ENCODE measurements around the gene PASK. TPM values are rescaled to one million over a fixed set of nuclear protein-coding genes. Genes with fewer than 3 reads are reported as not detected.

PASK gene
- total RNA-seq, 1 experiment from 2014 or later: 45.8 TPM

- H3K9me3 ChIP-seq (ENCODE audit: control insufficient read depth in 1 of 2, insufficient read depth in 1 of 2, low read depth in 1 of 2, low read length in 2 of 2): no peaks in the 10 kb centered on the region
- no peak for DNase-seq (ENCODE audit: low read depth, low spot score)
- intact Hi-C loops (cut with micrococcal nuclease): no loop called here
- no peaks in the 10 kb centered on the region for H3K79me2 ChIP-seq (ENCODE audit: insufficient read depth, low read length)
- H3K9me2 ChIP-seq (ENCODE audit: insufficient read depth): no peaks in the 10 kb centered on the region
- peaks cover 8 to 25% of the 10 kb centered on the region in 2 experiments; a peak in 3 of 4 replicates for H3K36me3 ChIP-seq (ENCODE audit: control insufficient read depth in 1 of 2, insufficient read depth in 2 of 2, low read length in 2 of 2)
- no peak for TF ChIP-seq CTCF (IDR thresholded peaks at IDR 0.05 in 2 of 3, conservative IDR thresholded peaks at IDR 0.05 in 1 of 3; ENCODE audit: borderline replicate concordance in 1 of 3, insufficient read depth in 1 of 3, low read depth in 2 of 3, low read length in 2 of 3)
- no peak for TF ChIP-seq YY1 (IDR thresholded peaks at IDR 0.05; ENCODE audit: extremely low read depth, insufficient replicate concordance, low read depth, low read length)
- no TSS peak for BruUV-seq (replicated peaks)
- H3K4me3 ChIP-seq (replicated peaks in 1 of 2; ENCODE audit: low read depth in 1 of 2, low read length in 2 of 2): no peak overlapping the region
- ATAC-seq: no peak
- no peaks in the 10 kb centered on the region for H3K4me1 ChIP-seq (ENCODE audit: control insufficient read depth in 1 of 2, insufficient read depth in 2 of 2, low read length in 2 of 2)
- H2AFZ ChIP-seq (ENCODE audit: low read depth, low read length, poor library complexity, severe bottlenecking): no peak overlapping the region
- no peak overlapping the region for H3K27ac ChIP-seq (ENCODE audit: low read depth, low read length)
- POLR2A ChIA-PET: no interaction called here
- H3K27me3 ChIP-seq (ENCODE audit: insufficient read depth, low read length): no peaks in the 10 kb centered on the region
- CTCF ChIA-PET: interaction anchor here (0.7 kb wide), 1 partner anchor 233 kb away, joined by 4 read pairs; no protein-coding TSS in a partner anchor
- RAD21 ChIA-PET (ENCODE audit: low non-redundant PET in 1 of 2, low total read pairs in 2 of 2, uncharacterized antibody in 2 of 2, unreplicated experiment in 2 of 2): no interaction called here
- no peak overlapping the region for H3K4me2 ChIP-seq (ENCODE audit: low read length)
- no peak overlapping the region for H3K9ac ChIP-seq (ENCODE audit: low read length)
- no peaks in the 10 kb centered on the region for H4K20me1 ChIP-seq (ENCODE audit: insufficient read depth)
Observed at GRCh38 chr2:241084856-241085444, 64.3 kb downstream of the PASK start.

GRCh38 chr2:241083091-241083415 is 66.2 kb downstream of the PASK start:
- BruUV-seq (replicated peaks): no TSS peak
- CTCF ChIA-PET: no interaction called here
- RAD21 ChIA-PET (ENCODE audit: low non-redundant PET in 1 of 2, low total read pairs in 2 of 2, uncharacterized antibody in 2 of 2, unreplicated experiment in 2 of 2): no interaction called here
- TF ChIP-seq RAD21 (IDR thresholded peaks at IDR 0.05; ENCODE audit: low read depth): no peak
- TF ChIP-seq JUND (IDR thresholded peaks at IDR 0.05): no peak
- no peak for TF ChIP-seq EZH2 (IDR thresholded peaks at IDR 0.05)
- TF ChIP-seq FOSL1 (IDR thresholded peaks at IDR 0.05; ENCODE audit: low read depth): no peak
- TF ChIP-seq REST (IDR thresholded peaks at IDR 0.05; ENCODE audit: low read depth): no peak
- TF ChIP-seq ELF1 (IDR thresholded peaks at IDR 0.05; ENCODE audit: borderline replicate concordance, low read depth): no peak
- TF ChIP-seq POLR2AphosphoS5 (IDR thresholded peaks at IDR 0.05; ENCODE audit: low read depth, low read length): no peak
- TF ChIP-seq MAX (IDR thresholded peaks at IDR 0.05): no peak
- TF ChIP-seq SRF (IDR thresholded peaks at IDR 0.05; ENCODE audit: low read depth): no peak
- TF ChIP-seq TCF7L2 (IDR thresholded peaks at IDR 0.05; ENCODE audit: borderline replicate concordance, extremely low read depth, insufficient read depth, insufficient read length): no peak

More at GRCh38 chr2:241083091-241083415, 66.2 kb downstream of the PASK start:
- H3K4me2 ChIP-seq (ENCODE audit: low read length): no peak overlapping the region
- H3K9me3 ChIP-seq (ENCODE audit: control insufficient read depth in 1 of 2, insufficient read depth in 1 of 2, low read depth in 1 of 2, low read length in 2 of 2): no peaks in the 10 kb centered on the region
- H3K36me3 ChIP-seq (ENCODE audit: control insufficient read depth in 1 of 2, insufficient read depth in 2 of 2, low read length in 2 of 2): peaks cover 0 to 9% of the 10 kb centered on the region in 2 experiments; a peak in 2 of 4 replicates
- H3K27me3 ChIP-seq (ENCODE audit: insufficient read depth, low read length): no peaks in the 10 kb centered on the region
- no peak overlapping the region for H2AFZ ChIP-seq (ENCODE audit: low read depth, low read length, poor library complexity, severe bottlenecking)
- H3K9me2 ChIP-seq (ENCODE audit: insufficient read depth): no peaks in the 10 kb centered on the region
- intact Hi-C loops (cut with micrococcal nuclease): no loop called here
- ATAC-seq: no peak
- H3K4me3 ChIP-seq (replicated peaks in 1 of 2; ENCODE audit: low read depth in 1 of 2, low read length in 2 of 2): no peak overlapping the region
- DNase-seq (ENCODE audit: low read depth, low spot score): no peak
- H3K79me2 ChIP-seq (ENCODE audit: insufficient read depth, low read length): no peaks in the 10 kb centered on the region
- H3K4me1 ChIP-seq (ENCODE audit: control insufficient read depth in 1 of 2, insufficient read depth in 2 of 2, low read length in 2 of 2): no peaks in the 10 kb centered on the region
- H3K9ac ChIP-seq (ENCODE audit: low read length): no peak overlapping the region
- POLR2A ChIA-PET: no interaction called here
- H4K20me1 ChIP-seq (ENCODE audit: insufficient read depth): no peaks in the 10 kb centered on the region
- H3K27ac ChIP-seq (ENCODE audit: low read depth, low read length): no peak overlapping the region

Data from HCT116 (cell line).